GM12892 (cell line): Measurements from ENCODE around the gene RABGEF1.
A peak's percentile ranks its signal among the peaks of the same experiment; 100 is the strongest.
"Not testable (repeated sequence)": the region's sequence is repeated elsewhere in the genome, so short reads cannot be mapped to it uniquely, and the experiment has no call there.

Experiments
- DNase-seq: peaks from one replicate; pipeline ENCODE4 v3.0.0; 2011; ENCODE audit not compliant: insufficient read length
- FAIRE-seq: peaks from 2 replicates; lab custom pipeline; 2011; peaks lifted over from hg19 to GRCh38; lab: Jason Lieb, UNC
- POLR2A ChIP-seq: IDR thresholded peaks from 2 replicates; pipeline ENCODE4 v1.6.1; 2011; ENCODE audit warnings: low read depth, low read length, control low read depth
- POLR2AphosphoS5 ChIP-seq: IDR thresholded peaks from 2 replicates; pipeline ENCODE4 v1.6.1; 2011; ENCODE audit warnings: low read depth, low read length, control low read depth
- TAF1 ChIP-seq: IDR thresholded peaks from 2 replicates; pipeline ENCODE4 v1.6.1; 2011; ENCODE audit warnings: low read depth, mild to moderate bottlenecking, control low read depth, low read length, borderline replicate concordance

RABGEF1 gene

DNA sequence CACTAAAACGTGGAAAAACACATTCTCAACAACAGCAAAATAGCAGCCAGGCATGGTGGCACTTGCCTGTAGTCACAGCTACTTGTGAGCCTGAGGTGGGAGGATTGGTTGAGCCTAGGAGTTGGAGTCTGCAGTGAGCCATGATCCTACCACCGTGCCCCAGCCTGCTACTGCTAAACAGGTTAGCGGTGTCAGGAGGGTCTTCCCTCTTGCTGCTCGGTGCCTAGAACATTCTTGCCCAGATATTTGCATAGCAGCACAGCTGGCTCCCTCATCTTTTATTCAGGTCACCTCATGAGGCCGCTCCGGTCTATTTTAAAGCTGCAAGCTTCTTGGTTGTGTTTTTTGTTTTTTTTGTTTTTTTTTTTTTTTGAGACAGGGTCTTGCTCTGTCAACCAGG lies 2.9 kb upstream of the RABGEF1 start:
- no peak for TF ChIP-seq TAF1
- no peak for TF ChIP-seq POLR2AphosphoS5
- TF ChIP-seq POLR2A: no peak
- DNase-seq (no peak), FAIRE-seq (no peak)

DNA sequence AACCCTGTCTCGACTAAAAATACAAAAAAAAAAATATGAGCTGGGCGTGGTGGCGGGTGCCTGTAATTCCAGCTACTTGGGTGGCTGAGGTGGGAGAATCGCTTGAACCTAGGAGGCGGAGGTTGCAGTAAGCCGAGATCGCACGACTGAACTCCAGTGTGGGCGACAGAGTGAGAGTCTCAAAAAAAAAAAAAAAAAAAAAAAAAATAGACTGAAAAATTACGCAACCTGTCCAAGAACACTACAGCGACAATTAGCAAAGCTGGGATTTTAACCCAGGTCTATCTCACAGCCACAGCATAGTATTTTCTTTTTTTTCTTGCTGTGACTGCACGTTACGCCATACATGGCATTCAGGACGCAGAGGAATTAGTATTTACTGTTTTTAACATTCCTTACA lies 1.1 kb upstream of the RABGEF1 start:
- no peak for FAIRE-seq
- no peak for DNase-seq
- TF ChIP-seq POLR2A (no peak), POLR2AphosphoS5 (no peak), TAF1 (no peak)

DNA sequence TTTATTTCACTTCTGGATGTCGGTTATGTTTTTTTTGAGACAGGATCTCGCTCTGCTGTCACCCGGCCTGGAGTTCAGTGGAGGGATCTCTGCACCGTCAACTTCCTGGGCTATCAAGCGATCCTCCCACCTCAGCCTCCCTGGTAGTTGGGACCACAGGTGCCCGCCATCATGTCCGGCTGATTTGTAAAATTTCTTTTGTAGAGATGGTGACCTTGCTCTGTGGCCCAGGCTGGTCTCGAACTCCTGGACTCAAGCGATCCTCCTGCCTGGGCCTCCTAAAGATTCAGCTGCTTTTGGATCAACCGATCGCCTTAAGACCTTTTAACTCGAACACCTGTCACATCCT lies 606 bp upstream of the RABGEF1 start:
- no peak for FAIRE-seq
- DNase-seq: no peak
- TF ChIP-seq POLR2AphosphoS5: no peak
- no peak for TF ChIP-seq TAF1
- no peak for TF ChIP-seq POLR2A

DNA sequence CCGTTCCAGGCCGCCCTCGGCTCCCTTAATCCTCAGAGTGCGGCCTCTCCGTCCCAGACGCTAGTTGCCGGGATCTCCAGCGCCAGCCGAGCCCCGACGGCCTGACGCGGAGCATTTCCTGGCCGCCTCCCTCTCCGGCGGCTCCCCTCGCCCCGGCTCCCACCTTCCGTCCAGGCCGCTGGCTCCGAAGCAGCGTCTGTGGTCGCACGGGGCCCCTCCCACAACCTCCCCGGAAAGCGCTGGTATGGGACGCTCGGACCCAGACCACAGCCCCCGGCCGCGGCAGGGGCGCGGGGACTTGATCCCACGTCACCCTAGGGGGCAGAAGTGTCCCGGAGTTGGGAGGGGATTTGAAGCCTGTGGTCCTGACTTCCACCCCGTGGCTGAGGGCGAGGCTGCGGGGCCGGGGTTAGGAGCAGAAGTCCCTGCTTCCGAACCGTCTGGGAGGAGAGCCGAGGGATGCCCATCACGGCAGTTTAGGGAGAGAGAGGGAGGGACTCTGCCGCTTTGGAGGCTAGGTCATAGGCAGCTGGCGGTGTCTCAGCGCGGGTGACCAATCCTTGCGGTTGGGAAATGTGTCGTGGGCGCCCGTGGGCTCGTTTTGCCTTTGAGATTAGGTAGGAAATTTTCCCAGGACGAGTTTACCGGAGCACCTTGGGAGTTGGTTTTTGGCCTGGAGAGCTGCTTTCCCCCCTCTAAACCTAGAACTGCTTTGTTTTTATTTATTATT lies 612 bp downstream of the RABGEF1 start:
- DNase-seq (peak; percentile 53), FAIRE-seq (peak; percentile 73)

DNA sequence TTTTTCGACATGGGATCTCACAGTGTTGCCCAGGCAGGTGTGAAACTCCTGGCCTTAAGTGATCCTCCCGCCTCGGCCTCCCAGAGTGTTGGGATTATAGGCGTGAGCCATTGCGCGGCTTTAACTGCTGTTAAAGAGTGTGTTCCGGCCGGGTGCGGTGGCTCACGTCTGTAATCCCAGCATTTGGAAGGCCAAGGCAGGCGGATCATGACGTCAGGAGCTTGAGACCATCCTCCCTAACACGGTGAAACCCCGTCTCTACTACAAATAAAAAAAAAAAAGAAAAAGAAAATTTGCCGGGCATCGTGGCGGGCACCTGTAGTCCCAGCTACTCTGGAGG lies 1.1 kb downstream of the RABGEF1 start:
- TF ChIP-seq TAF1 (no peak), POLR2A (no peak), POLR2AphosphoS5 (no peak)
- DNase-seq: no peak
- no peak for FAIRE-seq

DNA sequence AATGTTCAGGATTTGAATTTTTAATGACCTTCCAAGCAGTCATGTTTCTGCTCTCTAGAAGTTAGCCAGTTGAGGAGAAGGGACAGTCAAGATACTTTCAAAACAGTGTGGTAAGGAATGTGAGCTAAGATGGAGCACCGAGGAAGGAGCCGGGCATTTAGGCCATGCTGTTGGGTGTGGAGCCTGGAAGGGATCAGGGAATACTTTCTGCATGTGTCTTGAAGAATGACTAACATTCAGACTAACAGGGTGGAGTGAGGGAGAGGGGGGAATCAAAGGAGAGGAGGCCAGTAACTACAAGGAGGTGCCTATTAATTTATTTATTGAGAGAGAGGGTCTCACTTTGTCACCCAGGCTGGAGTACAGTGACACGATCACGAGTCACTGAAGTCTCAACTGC lies 1.8 kb downstream of the RABGEF1 start:
- FAIRE-seq, DNase-seq: not testable (repeated sequence)

DNA sequence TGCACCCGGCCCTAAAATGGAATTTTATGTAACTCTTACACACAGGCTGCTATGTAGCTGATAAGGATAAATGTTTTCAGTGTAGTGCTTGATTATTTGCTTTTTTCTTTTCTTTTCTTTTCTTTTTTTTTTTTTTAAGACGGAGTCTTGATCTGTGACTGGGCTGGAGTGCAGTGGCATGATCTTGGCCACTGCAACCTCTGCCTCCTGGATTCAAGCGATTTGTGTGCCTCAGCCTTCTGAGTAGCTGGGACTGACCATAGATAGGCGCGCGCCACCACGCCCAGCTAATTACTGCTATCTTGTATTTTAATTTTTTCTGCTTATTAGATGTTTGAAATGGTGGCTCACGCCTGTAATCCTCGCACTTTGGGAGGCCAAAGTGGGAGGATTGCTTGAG lies 3.4 kb downstream of the RABGEF1 start:
- FAIRE-seq: no peak
- DNase-seq: no peak

DNA sequence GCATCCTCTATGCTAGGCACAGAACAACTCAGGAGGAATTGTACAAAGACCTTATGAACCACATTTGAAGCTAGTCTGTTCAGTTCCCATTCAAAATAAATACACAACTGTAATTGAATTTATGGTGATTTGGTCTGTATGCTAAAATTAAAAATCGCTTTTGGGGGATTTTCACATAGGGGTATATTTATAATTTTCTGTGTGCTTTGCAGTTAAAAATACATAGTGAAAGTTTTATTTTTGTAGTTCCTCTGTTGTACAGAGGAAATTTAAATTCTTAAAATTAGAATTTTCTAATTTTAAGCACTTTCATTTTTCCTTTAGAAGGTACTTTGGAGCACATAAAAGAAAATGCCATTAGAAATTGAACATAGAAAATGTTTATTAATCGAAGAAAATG lies 6.9 kb downstream of the RABGEF1 start:
- no peak for FAIRE-seq
- no peak for TF ChIP-seq POLR2A
- no peak for DNase-seq

More for the DNA sequence above, 3.4 kb downstream of the RABGEF1 start:
- TF ChIP-seq TAF1 (no peak), POLR2AphosphoS5 (no peak), POLR2A (no peak)

DNA sequence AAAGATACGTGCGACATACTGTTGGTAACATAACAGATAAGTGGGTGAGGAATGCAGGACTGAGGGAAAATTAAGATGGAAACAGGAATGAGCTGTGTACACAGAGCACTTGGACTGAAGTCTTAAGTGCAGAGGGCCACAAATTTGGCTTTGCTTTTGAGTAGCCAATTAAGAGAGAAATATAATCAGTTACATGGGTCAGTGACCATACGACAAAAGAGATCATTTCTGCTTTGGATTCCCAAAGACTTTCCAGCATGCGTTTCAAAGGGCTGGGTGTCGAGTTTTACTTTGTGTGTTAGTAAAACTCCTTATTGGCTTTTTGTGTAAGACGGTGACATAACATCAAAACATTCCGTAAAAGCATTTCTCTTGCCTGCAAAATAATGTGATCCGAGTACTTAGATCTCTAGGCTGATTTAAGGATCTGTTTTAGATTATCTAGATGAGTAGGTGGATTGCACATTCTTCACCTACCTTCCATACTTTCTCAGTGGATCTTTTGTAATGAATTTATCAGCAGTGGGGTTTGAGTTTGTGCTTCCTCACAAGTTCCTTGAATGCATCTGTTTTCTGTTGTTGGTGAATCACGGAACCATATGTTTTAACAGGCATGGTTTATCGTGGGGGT lies 7.5 kb downstream of the RABGEF1 start:
- DNase-seq: no peak
- FAIRE-seq: peak; percentile 38
- TF ChIP-seq POLR2AphosphoS5: no peak
- TF ChIP-seq POLR2A: no peak
- no peak for TF ChIP-seq TAF1

DNA sequence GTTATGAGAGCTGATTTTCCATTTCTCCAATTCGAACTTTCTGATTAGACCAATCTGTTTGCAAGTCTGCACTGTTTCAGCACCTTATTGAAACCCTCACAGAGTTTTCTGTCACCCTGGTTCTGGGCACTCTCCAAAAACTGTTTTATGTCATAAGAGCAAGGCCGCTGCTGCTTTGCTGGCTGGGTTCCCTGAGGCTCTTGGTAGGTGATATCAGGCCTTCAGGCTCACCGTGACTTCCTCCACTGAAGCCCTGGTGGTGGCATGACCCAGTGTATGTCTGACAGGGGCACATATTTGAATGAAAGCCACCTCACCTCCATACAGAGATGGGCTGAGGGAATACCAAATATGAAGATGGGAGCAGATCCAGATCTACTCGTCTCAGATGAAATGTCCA lies 8.3 kb downstream of the RABGEF1 start:
- DNase-seq: no peak
- TF ChIP-seq POLR2A (no peak), TAF1 (no peak)
- peak; percentile 24 for FAIRE-seq

DNA sequence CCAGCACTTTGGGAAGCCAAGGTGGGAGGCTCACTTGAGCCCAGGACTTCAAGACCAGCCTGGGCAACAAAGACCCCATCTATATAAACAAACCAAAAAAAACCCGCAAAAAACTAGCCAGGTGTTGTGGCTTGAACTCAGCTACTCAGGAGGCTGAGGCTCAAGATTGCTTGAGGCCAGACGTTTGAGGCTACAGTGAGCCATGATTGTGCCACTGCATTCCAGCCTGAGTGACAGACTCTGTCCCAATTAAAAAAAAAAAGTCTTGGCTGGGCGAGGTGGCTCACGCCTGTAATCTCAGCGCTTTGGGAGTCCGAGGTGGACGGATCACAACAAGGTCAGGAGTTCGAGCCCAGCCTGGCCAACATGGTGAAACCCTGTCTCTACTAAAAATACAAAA lies 11.4 kb downstream of the RABGEF1 start:
- FAIRE-seq (no peak), DNase-seq (no peak)
- TF ChIP-seq POLR2A: no peak
- TF ChIP-seq TAF1: no peak
- TF ChIP-seq POLR2AphosphoS5: no peak

DNA sequence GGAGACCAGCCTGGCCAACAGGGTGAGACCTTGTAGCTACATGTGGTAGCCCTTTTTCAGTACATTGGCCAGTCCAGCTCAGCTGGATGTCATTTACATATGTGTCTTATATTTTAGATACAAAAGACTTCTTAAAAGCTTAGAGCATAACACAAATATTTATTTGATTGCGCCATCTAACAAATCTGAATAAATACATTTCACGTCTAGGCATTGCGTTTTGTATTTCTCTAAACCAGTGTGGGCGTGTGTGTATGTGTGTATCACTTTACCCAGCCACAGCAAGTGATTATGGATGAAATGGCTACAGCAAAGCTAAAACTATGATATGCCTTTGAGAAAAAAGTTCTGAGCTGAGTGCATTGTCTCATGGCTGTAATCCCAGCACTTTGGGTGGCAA lies 14.0 kb downstream of the RABGEF1 start:
- TF ChIP-seq POLR2AphosphoS5 (no peak), TAF1 (no peak), POLR2A (no peak)
- DNase-seq (no peak), FAIRE-seq (no peak)

DNA sequence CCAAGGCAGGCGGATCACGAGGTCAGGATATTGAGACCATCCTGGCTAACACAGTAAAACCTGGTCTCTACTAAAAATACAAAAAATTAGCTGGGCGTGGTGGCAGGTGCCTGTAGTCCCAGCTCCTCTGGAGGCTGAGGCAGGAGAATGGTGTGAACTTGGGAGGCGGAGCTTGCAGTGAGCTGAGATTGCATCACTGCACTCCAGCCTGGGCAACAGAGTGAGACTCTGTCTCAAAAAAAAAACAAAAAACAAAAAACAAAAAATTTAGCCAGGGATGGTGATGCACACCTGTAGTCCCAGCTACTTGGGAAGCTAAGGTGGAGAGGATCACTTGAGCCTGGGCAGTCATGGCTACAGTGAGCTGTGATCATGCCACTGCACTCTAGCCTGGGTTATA lies 14.5 kb downstream of the RABGEF1 start:
- FAIRE-seq: not testable (repeated sequence)

DNA sequence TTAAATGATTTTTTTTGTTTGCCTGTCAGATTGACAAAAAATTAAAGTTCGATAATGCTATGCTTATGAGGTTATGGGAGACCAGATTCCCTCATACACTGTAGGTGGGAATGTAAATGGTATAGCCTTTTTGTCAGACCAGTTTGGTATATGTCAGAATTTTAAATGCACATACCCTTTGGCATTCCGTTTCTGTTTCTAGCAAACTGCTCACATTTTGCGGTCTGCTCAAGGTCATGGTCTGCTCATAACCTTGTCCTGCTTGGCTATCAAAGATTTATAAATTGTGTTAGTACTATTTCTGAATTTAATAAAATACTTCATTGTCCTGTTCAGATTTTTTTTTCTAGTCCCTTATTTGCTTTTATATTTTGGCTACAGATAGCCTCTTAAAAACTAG lies 15.7 kb downstream of the RABGEF1 start:
- FAIRE-seq, DNase-seq: not testable (repeated sequence)

More for the DNA sequence above, 14.5 kb downstream of the RABGEF1 start:
- not testable (repeated sequence) for DNase-seq
